Measurements from ENCODE around the gene KCNH8. TPM values are rescaled to one million over a fixed set of nuclear protein-coding genes. Genes with fewer than 3 reads are reported as not detected.

Gene KCNH8
- total RNA-seq, 1 experiment from 2014 or later = 3.7 TPM

DNA sequence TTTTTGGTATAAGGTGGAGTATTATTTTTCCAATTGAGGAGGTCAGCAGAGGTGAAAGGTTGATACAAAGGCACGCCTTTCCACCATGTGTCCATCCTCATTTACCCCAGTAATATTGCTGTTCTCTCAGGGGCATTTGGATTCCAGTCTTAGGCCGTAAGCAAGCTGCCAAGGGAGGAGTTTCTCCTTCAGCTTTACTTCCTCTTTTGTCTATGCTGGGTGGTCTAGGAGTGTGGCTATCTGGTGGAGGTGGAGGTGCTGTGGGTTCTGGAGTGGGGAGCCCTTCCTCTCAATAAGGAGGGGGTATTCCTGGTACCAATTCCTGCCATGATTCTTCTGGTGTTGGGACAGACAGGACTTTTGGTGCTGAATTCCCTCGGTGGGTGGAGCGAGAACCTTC, 340.6 kb downstream of the KCNH8 start:
- Histone ChIP-seq H2BK12ac (ENCODE audit: insufficient read length, low read depth, low read length) (no peak overlapping the region), H2AK5ac (ENCODE audit: insufficient read length, low read length) (no peak overlapping the region), H3K79me2 (ENCODE audit: insufficient read depth, low read length) (no peaks in the 10 kb centered on the region), H3K79me1 (ENCODE audit: insufficient read depth, low read depth, low read length, poor library complexity, severe bottlenecking) (no peaks in the 10 kb centered on the region), H4K91ac (ENCODE audit: insufficient read length, low read depth, low read length) (no peak overlapping the region), H2AFZ (ENCODE audit: low read length) (no peak overlapping the region), H4K8ac (replicated peaks; ENCODE audit: insufficient read length, low read depth, low read length) (no peak overlapping the region), H2BK5ac (ENCODE audit: insufficient read length, low read length) (no peak overlapping the region), H3K56ac (ENCODE audit: insufficient read length, low read depth, low read length) (no peak overlapping the region), H3K23ac (ENCODE audit: insufficient read length, low read depth, low read length) (no peak overlapping the region), H2BK15ac (ENCODE audit: low read depth, low read length) (no peak overlapping the region), H3K4ac (ENCODE audit: low read depth, low read length) (no peak overlapping the region), H3K4me1 (ENCODE audit: insufficient read depth, low read length) (no peaks in the 10 kb centered on the region), H3K18ac (ENCODE audit: insufficient read length, low read depth, low read length) (no peak overlapping the region), H3T11ph (ENCODE audit: low read length) (no peak overlapping the region), H4K20me1 (ENCODE audit: control insufficient read depth, insufficient read depth, insufficient read length) (no peaks in the 10 kb centered on the region), H3K9ac (ENCODE audit: extremely low read depth, insufficient read length, low read length) (no peak overlapping the region), H3K9me3 (ENCODE audit: control insufficient read depth, low read depth, low read length) (no peaks in the 10 kb centered on the region), H3K27ac (ENCODE audit: insufficient read length, low read depth, low read length) (no peak overlapping the region), H3K14ac (ENCODE audit: insufficient read depth, low read length) (no peak overlapping the region), H4K5ac (ENCODE audit: insufficient read length, low read depth, low read length) (no peak overlapping the region), H2BK120ac (ENCODE audit: low read depth, low read length, poor library complexity, severe bottlenecking) (no peak overlapping the region), H3K23me2 (ENCODE audit: insufficient read length, low read depth, low read length, poor library complexity, severe bottlenecking) (no peaks in the 10 kb centered on the region), H2BK20ac (ENCODE audit: low read depth, low read length, poor library complexity, severe bottlenecking) (no peak overlapping the region), H3K27me3 (ENCODE audit: insufficient read depth, low read length) (no peaks in the 10 kb centered on the region), H3K4me2 (ENCODE audit: insufficient read depth, insufficient read length, low read length) (no peak overlapping the region)
- no peak for TF ChIP-seq CTCF (conservative IDR thresholded peaks at IDR 0.05)
- WGBS (ENCODE audit: extremely low coverage, insufficient read length, low lambda C conversion rate) = no CpG with 5 or more reads among the region's 4 CpGs
- Mint-ChIP-seq H3K9me3 (no peaks in the 10 kb centered on the region), H3K4me1 (peaks cover 5 to 15% of the 10 kb centered on the region in 2 experiments; a peak in 3 of 4 replicates), H3K27ac (no peak overlapping the region), H3K27me3 (ENCODE audit: low read depth) (no peaks in the 10 kb centered on the region), H3K4me3 (no peak overlapping the region), H3K36me3 (ENCODE audit: insufficient read depth in 1 of 3, low read depth in 3 of 3) (no peaks in the 10 kb centered on the region)
- DNase-seq = no peak
